GM12864 (cell line): ENCODE data around the gene ADGRB2.

ENCODE experiments used
- DNase-seq: peaks from one replicate; pipeline ENCODE4 v3.0.0-alpha.2; 2011; ENCODE audit warnings: low read depth
- H3K4me3 ChIP-seq: 2 replicates; pipeline ENCODE4 v1.5.1; 2011; ENCODE audit warnings: mild to moderate bottlenecking, low read depth, low read length, control low read depth
- TF ChIP-seq, protein P1 (sequence below): IDR thresholded peaks from 2 replicates; pipeline ENCODE4 v1.5.1; 2011; ENCODE audit warnings: low read depth, mild to moderate bottlenecking, moderate library complexity, low read length, control low read depth, inconsistent platforms; ENCODE audit errors: missing control alignments

The ADGRB2 gene

GRCh38 chr1:31753707-31754349 is 10.3 kb downstream of the ADGRB2 start:
- H3K4me3 ChIP-seq: no peak overlapping the region
- DNase-seq: no peak
- TF ChIP-seq, protein P1, sequence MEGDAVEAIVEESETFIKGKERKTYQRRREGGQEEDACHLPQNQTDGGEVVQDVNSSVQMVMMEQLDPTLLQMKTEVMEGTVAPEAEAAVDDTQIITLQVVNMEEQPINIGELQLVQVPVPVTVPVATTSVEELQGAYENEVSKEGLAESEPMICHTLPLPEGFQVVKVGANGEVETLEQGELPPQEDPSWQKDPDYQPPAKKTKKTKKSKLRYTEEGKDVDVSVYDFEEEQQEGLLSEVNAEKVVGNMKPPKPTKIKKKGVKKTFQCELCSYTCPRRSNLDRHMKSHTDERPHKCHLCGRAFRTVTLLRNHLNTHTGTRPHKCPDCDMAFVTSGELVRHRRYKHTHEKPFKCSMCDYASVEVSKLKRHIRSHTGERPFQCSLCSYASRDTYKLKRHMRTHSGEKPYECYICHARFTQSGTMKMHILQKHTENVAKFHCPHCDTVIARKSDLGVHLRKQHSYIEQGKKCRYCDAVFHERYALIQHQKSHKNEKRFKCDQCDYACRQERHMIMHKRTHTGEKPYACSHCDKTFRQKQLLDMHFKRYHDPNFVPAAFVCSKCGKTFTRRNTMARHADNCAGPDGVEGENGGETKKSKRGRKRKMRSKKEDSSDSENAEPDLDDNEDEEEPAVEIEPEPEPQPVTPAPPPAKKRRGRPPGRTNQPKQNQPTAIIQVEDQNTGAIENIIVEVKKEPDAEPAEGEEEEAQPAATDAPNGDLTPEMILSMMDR: no peak

DNA sequence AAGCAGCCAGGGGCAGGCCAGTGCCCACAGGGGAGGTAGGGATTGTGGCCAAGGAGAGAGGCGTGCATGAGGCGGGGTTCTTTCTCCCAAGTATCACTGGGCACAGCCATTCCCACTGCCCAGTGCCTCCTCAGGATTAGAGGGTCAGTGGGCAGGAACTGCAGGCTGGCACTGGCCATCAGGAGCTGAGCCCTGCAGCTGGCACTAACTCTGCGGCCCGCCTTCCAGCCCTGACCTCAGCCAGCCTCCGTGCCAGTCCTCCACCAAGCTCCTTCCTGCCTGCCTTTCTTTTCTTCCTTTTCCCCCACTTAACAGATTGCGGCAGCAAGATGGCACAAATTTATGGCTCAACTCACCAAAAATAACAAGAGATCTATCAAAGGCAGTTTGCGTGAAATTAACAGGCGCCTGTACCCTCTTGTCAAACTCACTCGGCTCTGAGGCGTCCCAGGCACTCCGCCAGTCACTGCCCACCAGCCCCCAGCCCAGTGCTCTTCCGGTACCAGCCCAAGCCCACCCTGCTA is 11.1 kb downstream of the ADGRB2 start:
- H3K4me3 ChIP-seq: no peak overlapping the region
- no peak for DNase-seq
- TF ChIP-seq, protein P1: no peak

DNA sequence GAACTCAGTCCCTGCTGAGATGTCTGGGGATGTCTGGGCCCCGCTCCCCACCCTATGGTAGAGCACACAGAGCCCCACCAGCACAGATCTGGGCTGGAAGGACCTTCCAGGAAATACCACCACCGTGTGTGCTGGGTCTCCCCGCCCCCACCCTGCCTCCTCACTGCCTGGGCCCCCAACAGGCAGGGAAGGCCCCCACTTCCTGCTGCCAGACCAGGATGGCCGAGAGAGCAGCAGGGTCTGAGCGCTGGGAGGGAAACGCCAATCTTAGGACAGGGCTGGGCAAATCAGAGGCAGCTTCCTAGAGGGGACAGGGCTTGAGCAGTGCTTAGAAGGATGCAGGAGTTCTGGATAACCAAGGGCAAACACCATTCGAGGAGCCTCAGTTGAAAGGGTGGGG is 11.9 kb downstream of the ADGRB2 start:
- no peak overlapping the region for H3K4me3 ChIP-seq
- TF ChIP-seq, protein P1: no peak
- no peak for DNase-seq

DNA sequence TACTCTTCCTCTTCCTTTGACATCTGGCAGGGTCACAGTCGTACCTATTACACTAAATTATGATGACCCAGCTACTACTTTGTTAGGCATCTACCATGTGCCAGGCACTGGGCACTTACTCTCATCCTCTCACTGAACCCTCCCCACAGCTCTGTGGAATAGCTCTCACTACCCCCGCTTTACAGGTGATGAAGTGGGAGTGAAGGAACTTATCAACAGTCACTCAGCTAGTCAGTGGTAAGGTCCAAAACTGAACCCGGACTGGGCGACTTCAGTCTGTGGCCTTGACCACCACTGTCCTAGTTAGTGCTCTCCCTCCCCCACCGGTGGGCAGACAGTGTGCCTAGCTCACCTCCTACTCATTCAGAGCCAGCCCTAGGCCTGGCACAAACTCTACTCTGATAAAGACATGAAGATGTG is 12.3 kb downstream of the ADGRB2 start:
- TF ChIP-seq, protein P1: no peak
- no peak for DNase-seq
- H3K4me3 ChIP-seq: no peak overlapping the region

GRCh38 chr1:31750858-31751510 is 13.2 kb downstream of the ADGRB2 start:
- no peak overlapping the region for H3K4me3 ChIP-seq
- no peak for DNase-seq
- TF ChIP-seq, protein P1: no peak

GRCh38 chr1:31749785-31750735 is 14.1 kb downstream of the ADGRB2 start:
- TF ChIP-seq, protein P1: no peak
- no peak overlapping the region for H3K4me3 ChIP-seq

More at GRCh38 chr1:31749785-31750735, 14.1 kb downstream of the ADGRB2 start:
- DNase-seq: no peak
